Stimulated activated CD4-positive, alpha-beta T cell treated with anti-CD3 and anti-CD28 coated beads, Interleukin-12 subunit alpha, Interleukin-12 subunit beta, amount 100 ng/mL, for 4 hours (primary cell): ENCODE results near the gene AGRP.
A peak's percentile ranks its signal among the peaks of the same experiment; 100 is the strongest.
"Not testable (repeated sequence)": the region's sequence is repeated elsewhere in the genome, so short reads cannot be mapped to it uniquely, and the experiment has no call there.

Source experiments
- DNase-seq: peaks from one replicate; pipeline ENCODE4 v3.0.0-alpha.2; 2020

AGRP gene

DNA sequence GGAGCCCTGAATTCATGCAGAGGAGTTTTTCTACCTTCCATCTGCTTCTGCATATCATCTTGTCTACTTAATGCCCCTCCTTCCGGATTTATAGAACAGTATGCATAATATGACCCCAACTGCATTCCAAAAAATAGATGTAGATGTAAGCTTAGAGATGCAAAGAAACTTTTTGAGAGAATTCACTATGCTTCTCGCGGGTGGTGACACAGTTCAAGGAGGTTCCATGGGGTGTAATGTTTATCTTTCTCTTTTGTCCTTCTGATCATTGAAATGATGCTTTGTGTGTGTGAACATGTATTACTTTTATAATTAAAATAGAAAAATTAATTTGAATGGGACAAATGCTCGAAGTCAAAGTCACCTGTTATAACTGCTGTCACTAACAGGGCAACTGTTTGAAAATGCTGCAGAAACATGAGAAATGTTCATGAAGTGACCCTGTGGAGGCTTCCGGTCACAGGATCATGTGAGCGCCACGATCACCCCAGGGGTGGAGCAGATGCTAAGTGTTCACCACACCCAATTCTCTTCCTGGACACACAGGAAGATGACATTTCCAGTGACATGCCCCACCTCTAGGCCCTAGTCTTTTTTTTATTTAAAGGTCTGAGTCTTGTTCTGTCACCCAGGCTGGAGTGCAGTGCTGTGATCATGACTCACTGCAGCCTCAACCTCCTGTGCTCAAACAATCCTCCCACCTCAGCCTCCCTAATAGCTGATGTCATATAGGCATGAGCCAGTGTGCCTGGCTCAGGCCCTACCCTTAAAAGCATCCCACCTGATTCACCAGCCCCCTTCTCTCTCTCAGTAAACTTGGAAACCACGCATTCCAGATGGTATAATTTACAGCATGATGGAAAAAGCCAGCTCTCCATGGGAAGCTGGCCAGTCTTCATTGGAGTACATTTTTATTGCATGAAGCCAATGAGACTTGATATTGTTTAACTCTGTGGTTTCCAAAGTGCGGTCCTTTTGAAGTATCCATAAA, 21.0 kb upstream of the AGRP start:
- no peak for DNase-seq

- no peak for DNase-seq
These were observed 15.8 kb upstream of the AGRP start for GRCh38 chr16:67499106-67499505.

- DNase-seq: no peak
These were observed 7.2 kb upstream of the AGRP start for GRCh38 chr16:67490335-67491096.

- no peak for DNase-seq
These were observed 6.2 kb upstream of the AGRP start for GRCh38 chr16:67489401-67490083.

- DNase-seq: not testable (repeated sequence)
These were observed 4.2 kb upstream of the AGRP start for GRCh38 chr16:67487561-67487960.

DNA sequence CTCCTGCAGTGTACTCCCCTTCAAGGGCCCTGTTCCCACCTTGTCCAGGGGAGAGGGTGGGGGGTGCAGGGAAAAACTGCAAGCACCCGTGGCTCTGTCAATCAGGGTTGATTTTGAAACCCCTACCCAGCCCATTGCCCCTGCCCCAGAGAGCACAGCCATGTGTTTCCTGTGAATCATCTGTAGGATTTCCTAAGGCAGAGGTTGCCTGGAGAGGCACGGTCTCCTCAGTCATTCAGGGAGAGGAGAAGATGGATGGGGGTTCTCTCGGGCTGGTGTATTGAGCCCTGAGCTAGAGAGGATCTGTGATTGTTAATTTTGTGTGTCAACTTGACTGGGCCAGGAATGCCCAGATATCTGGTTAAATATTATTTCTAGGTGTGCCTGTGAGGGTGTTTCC, 3.5 kb upstream of the AGRP start:
- DNase-seq: no peak

DNA sequence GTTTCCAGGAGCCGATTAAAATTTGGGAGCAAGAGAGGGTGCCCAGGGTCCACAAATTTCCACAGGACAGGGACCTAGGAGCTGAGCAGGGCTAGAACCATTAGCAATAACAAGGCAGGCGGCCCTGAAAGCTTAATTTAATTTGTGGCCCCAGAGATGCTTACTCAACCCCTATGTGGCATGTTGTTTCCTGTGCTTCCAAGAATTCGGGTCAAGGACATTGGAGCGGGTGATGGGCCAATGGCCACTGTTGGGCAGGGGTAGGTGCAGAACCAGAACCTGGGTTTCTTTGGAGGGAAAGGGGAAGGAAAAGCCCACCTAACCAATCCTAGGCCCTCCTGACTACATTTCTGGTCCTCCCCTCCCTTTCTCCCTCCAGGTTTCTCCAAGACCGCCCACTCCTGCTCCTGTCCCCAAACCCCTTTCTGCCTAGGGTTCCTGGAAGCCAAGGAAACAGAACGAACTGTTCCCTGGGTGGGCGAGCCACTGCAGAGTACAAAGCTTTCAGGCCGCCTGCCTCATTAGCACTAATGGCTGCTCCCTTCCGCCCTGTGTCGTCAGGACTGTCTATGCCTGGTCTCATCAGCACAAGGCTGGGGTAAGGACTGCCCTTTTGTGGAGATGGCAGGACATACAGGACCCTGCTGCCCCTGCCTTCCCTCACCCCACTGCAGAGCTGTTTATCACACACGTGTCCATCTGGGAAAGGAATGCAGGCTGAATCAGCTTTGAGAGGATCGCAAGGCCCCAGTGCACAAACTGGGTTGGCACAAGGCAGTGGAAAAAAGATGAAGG, 581 bp upstream of the AGRP start:
- DNase-seq: no peak

- DNase-seq: no peak
These were observed 968 bp downstream of the AGRP start for GRCh38 chr16:67482233-67482924.

- DNase-seq: peak; percentile 43
These were observed 1.6 kb downstream of the AGRP start for GRCh38 chr16:67481561-67482232.

GRCh38 chr16:67480833-67481560, 2.4 kb downstream of the AGRP start, which contains the start of gene ATP6V0D1:
Gene ATP6V0D1, minus strand, starts transcription at chr16:67481157. Its CDS starts 71 bp downstream, at chr16:67481086.
- peak; percentile 98 for DNase-seq

GRCh38 chr16:67477960-67478554, 5.3 kb downstream of the AGRP start:
- DNase-seq: no peak

DNA sequence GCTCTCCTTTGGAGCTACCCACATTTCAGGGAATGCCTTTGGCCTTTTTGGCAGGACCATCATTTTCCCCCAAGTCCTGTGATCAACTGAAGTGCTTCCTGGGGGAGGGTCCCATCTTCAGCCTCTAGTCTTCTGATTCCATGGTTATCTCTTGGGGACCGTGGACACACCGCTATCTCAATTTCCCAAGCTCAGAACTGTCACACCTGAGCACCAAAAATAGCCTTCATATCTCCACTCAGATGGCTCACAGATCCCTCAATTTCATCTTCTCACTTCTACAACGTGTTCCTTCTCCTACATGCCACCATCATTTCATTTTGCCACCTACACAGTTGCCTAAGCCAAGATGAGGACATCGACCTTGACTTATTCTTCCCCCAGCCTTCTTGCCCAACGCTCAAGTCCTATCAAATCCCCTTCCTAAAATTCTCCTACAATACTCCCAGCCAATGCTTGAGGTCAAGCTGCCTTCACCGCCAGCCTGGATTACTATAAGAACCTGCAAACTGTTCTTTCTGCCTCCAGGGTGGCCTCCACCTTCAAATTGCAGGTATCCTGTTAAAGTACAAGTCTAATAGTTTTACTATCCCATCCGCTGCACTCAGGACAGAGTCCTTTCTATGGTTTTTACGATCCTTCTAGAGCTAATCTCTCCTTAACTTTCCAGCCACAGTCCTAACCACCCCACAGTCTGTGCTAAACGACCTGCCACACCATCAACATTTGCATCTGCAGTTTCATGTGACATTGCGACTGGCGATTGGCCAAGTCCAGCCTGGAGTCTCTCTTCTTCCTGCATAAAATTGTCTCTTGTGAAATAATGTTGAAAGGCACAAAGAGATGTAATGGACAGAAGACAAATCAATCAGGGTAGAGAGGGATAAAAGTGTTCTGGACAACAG, 8.5 kb downstream of the AGRP start:
- no peak for DNase-seq

GRCh38 chr16:67471758-67472384, 11.5 kb downstream of the AGRP start:
- no peak for DNase-seq

DNA sequence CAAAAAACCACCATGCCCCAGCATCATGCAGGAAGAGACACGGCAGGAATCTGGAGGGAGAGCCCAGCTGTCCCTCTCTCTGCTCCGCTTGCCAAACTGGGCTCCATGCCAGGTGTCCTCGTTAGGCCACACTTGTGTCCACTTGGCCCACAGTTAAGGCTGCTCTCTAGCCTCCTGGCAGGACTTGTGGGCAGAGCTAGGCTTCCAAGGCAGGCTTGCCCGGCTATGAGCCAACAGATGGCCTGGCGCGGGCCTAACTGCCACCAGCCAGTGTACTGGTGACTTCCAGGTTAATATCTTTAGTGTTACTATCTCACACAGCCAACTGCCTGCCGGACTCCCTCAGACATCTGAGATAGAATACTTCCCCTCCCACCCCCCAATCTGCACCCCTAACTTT, 13.0 kb downstream of the AGRP start:
- no peak for DNase-seq

DNA sequence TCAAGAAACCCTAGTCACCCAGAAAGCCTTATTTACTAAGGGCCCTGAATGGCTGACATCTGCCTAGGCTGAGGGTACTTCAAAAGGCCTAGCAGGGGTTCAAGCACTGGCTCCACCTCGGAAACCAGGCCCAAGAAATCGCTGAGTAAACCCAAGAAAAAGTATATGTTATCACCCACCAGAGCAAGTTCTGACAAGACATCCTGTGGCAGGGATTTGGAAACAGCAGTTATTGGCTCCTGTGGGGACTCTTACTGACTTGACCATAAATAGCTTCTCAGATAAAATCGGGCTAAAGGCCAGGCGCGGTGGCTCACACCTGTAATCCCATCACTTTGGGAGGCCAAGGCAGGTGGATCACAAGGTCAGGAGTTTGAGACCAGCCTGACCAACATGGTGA, 14.6 kb downstream of the AGRP start:
- no peak for DNase-seq

- no peak for DNase-seq
These were observed 16.8 kb downstream of the AGRP start for GRCh38 chr16:67466581-67466980.

GRCh38 chr16:67464565-67464964, 18.8 kb downstream of the AGRP start:
- no peak for DNase-seq

DNA sequence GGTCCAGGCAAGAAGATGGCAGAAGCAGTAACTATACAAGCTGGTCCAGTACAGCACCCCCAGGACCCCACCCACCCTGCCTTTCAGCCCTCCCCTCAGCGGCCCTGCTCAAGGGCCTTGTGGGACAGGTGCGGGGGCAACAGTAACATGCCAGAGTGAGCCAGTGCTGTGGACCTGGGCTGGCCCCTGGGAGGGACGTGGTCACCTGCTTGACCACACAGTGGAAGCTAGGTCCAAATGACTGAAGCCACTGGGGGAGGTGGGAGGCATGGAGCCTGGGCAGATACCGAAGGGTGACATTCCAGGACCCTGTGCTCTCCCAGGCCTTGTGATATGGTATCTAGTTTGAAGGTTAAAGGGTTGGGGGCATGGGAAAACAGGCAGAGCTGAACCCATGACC, 19.7 kb downstream of the AGRP start:
- no peak for DNase-seq
